Measurements from ENCODE around the gene NOC2L. TPM values are rescaled to one million over a fixed set of nuclear protein-coding genes. Genes with fewer than 3 reads are reported as not detected.

NOC2L gene
- total and polyA plus RNA-seq, 2 donors (not counting 3 experiments of a cell fraction or from before 2014, with no cell fraction given): 55.3 to 87.9 TPM

DNA sequence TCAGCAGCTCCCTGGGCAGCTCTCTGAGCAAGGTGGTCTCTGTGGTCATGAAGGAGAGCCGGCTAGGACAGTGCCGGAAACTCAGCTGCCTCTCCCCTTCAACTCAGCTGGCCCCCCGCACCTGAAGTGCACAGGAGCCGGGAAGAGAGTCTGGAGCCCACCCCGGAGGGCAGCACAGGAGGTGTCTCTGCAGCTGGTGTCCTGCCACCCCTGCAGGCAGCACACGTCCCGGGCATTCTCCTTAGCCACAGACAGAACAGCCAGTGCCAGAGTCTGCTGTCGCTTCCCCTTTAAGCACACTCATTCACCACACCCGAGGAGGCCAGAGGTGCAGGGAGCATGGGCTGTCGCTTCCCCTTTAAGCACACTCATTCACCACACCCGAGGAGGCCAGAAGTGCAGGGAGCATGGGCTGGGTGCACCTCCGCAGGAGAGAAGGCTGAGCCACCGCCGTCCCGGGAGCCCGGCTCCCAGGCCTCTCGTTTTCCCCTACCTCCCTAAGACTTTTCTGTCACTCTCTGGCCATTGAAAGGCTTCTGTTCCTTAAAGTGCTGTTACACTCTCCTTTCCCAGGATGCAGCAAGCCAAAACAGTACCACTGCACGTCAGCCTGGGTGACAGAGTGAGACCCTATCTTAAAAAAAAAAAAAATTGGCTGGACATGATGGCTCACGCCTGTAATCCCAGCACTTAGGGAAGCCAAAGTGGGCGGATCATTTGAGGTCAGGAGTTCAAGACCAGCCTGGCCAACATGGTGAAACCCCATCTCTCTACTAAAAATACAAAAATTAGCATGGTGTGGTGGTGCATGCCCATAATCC lies 52.2 kb downstream of the NOC2L start:
- FAIRE-seq (peak; percentile 75), DNase-seq (ENCODE audit: low read depth, low spot score) (no peak)
- H3K9me1 ChIP-seq (replicated peaks; ENCODE audit: control insufficient read depth, extremely low read depth, insufficient read depth, low read length): no peaks in the 10 kb centered on the region
- ChIA-PET CTCF (no interaction called here), POLR2A (no interaction called here)
- no peak overlapping the region for H3K4me3 ChIP-seq (replicated peaks in 1 of 3; ENCODE audit: insufficient read depth in 1 of 3, low read depth in 1 of 3, low read length in 3 of 3)
- TF ChIP-seq GATA2 (IDR thresholded peaks at IDR 0.05; ENCODE audit: insufficient read depth, insufficient read length, low read depth, low read length): no peak
- no peak for TF ChIP-seq POLR2AphosphoS5 (IDR thresholded peaks at IDR 0.05; ENCODE audit: insufficient read depth, low read depth, low read length)
- no peaks in the 10 kb centered on the region for H3K27me3 ChIP-seq (ENCODE audit: control insufficient read depth in 2 of 2, insufficient read depth in 2 of 2, low read length in 2 of 2)
- H3K27ac ChIP-seq (ENCODE audit: insufficient read depth, low read depth, low read length): no peak overlapping the region
- H2AFZ ChIP-seq (ENCODE audit: low read depth, low read length): no peak overlapping the region
- no peak overlapping the region for H3K4me2 ChIP-seq (ENCODE audit: insufficient read depth, low read length)
- no peak overlapping the region for H3K9ac ChIP-seq (replicated peaks; ENCODE audit: extremely low read depth, insufficient read depth, low read length)
- H3K9me3 ChIP-seq (replicated peaks; ENCODE audit: control insufficient read depth, insufficient read depth, low read length): no peaks in the 10 kb centered on the region
- BruUV-seq (replicated peaks): no TSS peak
- no peaks in the 10 kb centered on the region for H3K36me3 ChIP-seq (ENCODE audit: control insufficient read depth in 2 of 2, extremely low read depth in 1 of 2, insufficient read depth in 2 of 2, low read length in 2 of 2)
- intact Hi-C loops (cut with micrococcal nuclease): no loop called here
- no peaks in the 10 kb centered on the region for H4K20me1 ChIP-seq (replicated peaks; ENCODE audit: control insufficient read depth, extremely low read depth, insufficient read depth, low read length)
- no peaks in the 10 kb centered on the region for H3K79me2 ChIP-seq (ENCODE audit: control insufficient read depth, insufficient read depth, low read length)
- no peaks in the 10 kb centered on the region for H3K4me1 ChIP-seq (ENCODE audit: control insufficient read depth, extremely low read depth, insufficient read depth, low read length)
- dilution Hi-C loops (cut with MboI; ENCODE audit: extremely low pct_ligation_motif_present, low sequenced_read_pairs): no loop called here

DNA sequence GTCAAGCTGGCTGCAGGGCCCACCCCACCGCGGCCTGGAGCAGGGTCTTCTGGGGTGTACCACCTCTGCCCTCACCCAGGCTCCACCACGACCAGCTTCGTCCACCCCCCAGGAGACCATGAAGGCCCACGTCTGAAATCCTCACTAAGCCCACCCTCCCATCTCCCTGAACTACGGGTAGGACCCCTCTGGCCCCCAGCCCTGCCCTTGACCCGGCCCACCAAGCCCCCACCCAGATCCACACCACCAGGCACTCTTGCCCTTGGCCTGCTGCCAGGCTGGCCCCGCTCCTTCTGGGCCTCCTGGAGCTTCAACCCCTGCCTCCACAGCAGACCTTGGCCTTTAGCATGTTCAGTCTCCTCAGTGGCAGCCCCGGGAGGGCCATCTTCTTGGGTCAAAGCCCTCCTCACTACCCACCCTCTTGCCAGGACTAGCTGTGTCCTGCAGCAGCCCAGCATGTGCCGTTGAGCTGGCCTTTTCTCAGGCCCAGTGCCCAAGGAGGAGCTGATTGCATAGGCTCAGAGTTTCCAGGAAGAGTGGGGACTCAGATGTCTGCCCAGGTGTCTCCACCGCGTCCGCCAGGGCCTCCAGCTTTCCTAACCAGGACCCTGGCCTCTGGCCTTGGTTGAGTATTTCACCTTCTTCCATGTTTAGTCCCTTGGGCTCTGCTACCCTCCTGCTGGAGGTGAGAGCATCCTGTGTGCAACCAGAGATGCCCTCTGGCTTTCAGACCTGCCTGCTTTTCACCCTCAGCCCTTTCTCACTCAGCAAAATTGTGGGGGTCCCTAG lies 53.1 kb downstream of the NOC2L start:
- Histone ChIP-seq H3K9me3 (replicated peaks; ENCODE audit: control insufficient read depth, insufficient read depth, low read length) (no peaks in the 10 kb centered on the region), H3K4me2 (ENCODE audit: insufficient read depth, low read length) (no peak overlapping the region), H3K36me3 (ENCODE audit: control insufficient read depth in 2 of 2, extremely low read depth in 1 of 2, insufficient read depth in 2 of 2, low read length in 2 of 2) (no peaks in the 10 kb centered on the region), H3K27me3 (ENCODE audit: control insufficient read depth in 2 of 2, insufficient read depth in 2 of 2, low read length in 2 of 2) (no peaks in the 10 kb centered on the region), H3K79me2 (ENCODE audit: control insufficient read depth, insufficient read depth, low read length) (no peaks in the 10 kb centered on the region), H2AFZ (ENCODE audit: low read depth, low read length) (no peak overlapping the region), H3K4me3 (replicated peaks in 1 of 3; ENCODE audit: insufficient read depth in 1 of 3, low read depth in 1 of 3, low read length in 3 of 3) (no peak overlapping the region), H3K9me1 (replicated peaks; ENCODE audit: control insufficient read depth, extremely low read depth, insufficient read depth, low read length) (no peaks in the 10 kb centered on the region), H3K4me1 (ENCODE audit: control insufficient read depth, extremely low read depth, insufficient read depth, low read length) (no peaks in the 10 kb centered on the region), H3K27ac (ENCODE audit: insufficient read depth, low read depth, low read length) (no peak overlapping the region), H4K20me1 (replicated peaks; ENCODE audit: control insufficient read depth, extremely low read depth, insufficient read depth, low read length) (no peaks in the 10 kb centered on the region), H3K9ac (replicated peaks; ENCODE audit: extremely low read depth, insufficient read depth, low read length) (no peak overlapping the region)
- BruUV-seq (replicated peaks): no TSS peak
- ChIA-PET CTCF (interaction anchor here (0.9 to 1.6 kb wide), 2 partner anchors 11 to 32 kb away, joined by 4 to 9 read pairs; no protein-coding TSS in a partner anchor), POLR2A (no interaction called here)
- TF ChIP-seq POLR2AphosphoS5 (IDR thresholded peaks at IDR 0.05; ENCODE audit: insufficient read depth, low read depth, low read length) (no peak), FOS (IDR thresholded peaks at IDR 0.05; ENCODE audit: borderline replicate concordance, insufficient read depth, low read length) (no peak), EZH2 (IDR thresholded peaks at IDR 0.05; ENCODE audit: borderline replicate concordance, low read depth, low read length, severe bottlenecking) (no peak), MYC (IDR thresholded peaks at IDR 0.05; ENCODE audit: low read depth, low read length) (no peak), JUN (IDR thresholded peaks at IDR 0.05; ENCODE audit: borderline replicate concordance, insufficient read depth, insufficient read length, low read depth) (no peak), POLR2A (IDR thresholded peaks at IDR 0.05; ENCODE audit: low read depth, low read length) (no peak), GATA2 (IDR thresholded peaks at IDR 0.05; ENCODE audit: insufficient read depth, insufficient read length, low read depth, low read length) (no peak)
- TF ChIP-seq, protein P1, sequence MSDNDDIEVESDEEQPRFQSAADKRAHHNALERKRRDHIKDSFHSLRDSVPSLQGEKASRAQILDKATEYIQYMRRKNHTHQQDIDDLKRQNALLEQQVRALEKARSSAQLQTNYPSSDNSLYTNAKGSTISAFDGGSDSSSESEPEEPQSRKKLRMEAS (IDR thresholded peaks at IDR 0.05; ENCODE audit: insufficient read depth, insufficient read length): no peak
- TF ChIP-seq, protein P2, sequence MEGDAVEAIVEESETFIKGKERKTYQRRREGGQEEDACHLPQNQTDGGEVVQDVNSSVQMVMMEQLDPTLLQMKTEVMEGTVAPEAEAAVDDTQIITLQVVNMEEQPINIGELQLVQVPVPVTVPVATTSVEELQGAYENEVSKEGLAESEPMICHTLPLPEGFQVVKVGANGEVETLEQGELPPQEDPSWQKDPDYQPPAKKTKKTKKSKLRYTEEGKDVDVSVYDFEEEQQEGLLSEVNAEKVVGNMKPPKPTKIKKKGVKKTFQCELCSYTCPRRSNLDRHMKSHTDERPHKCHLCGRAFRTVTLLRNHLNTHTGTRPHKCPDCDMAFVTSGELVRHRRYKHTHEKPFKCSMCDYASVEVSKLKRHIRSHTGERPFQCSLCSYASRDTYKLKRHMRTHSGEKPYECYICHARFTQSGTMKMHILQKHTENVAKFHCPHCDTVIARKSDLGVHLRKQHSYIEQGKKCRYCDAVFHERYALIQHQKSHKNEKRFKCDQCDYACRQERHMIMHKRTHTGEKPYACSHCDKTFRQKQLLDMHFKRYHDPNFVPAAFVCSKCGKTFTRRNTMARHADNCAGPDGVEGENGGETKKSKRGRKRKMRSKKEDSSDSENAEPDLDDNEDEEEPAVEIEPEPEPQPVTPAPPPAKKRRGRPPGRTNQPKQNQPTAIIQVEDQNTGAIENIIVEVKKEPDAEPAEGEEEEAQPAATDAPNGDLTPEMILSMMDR (IDR thresholded peaks at IDR 0.05; ENCODE audit: extremely low read depth in 1 of 2, insufficient read depth in 1 of 2, low read depth in 1 of 2, low read length in 2 of 2): no peak
- intact Hi-C loops (cut with micrococcal nuclease) (loop anchor here (2.0 kb wide), 1 partner anchor 17 kb away; the partner anchor contains the start of gene SAMD11), dilution Hi-C loops (cut with MboI; ENCODE audit: extremely low pct_ligation_motif_present, low sequenced_read_pairs) (no loop called here)
- FAIRE-seq (no peak), DNase-seq (ENCODE audit: low read depth, low spot score) (no peak)

All from endothelial cell of umbilical vein (primary cell).